ENCODE data around the gene USP6NL. TPM values are rescaled to one million over a fixed set of nuclear protein-coding genes. Genes with fewer than 3 reads are reported as not detected.

USP6NL gene
- total and polyA plus RNA-seq, 10 of the 15 experiments (the other 5 are each of a cell fraction or from before 2014, with no cell fraction given), result 4.0 to 27.7 (median 18.2) TPM

- H3K27ac ChIP-seq (ENCODE audit: control insufficient read depth, insufficient read depth), result peak overlapping the region; percentile 91
- peak; percentile 4; the same call in 2 of the 3 replicates for ATAC-seq
- peak overlapping the region; percentile 92 for H3K9ac ChIP-seq (ENCODE audit: control insufficient read depth, insufficient read depth, low read length)
- CTCF ChIA-PET, result interaction anchor here (0.7 to 2.9 kb wide), 15 partner anchors 7 to 116 kb away, joined by 3 to 13 read pairs (median 5); no protein-coding TSS in a partner anchor
- no peaks in the 10 kb centered on the region for H3K27me3 ChIP-seq (replicated peaks in 1 of 2; ENCODE audit: control insufficient read depth in 2 of 2, insufficient read depth in 2 of 2, low read length in 1 of 2)
- POLR2A ChIA-PET, result interaction anchor here (1.1 to 4.2 kb wide), 7 partner anchors 8 to 77 kb away, joined by 3 to 12 read pairs (median 5); no protein-coding TSS in a partner anchor
- RAD21 ChIA-PET (ENCODE audit: unreplicated experiment), result interaction anchor here (1.0 to 6.0 kb wide), 20 partner anchors 11 to 116 kb away, joined by 3 to 32 read pairs (median 6); no protein-coding TSS in a partner anchor
- no TSS peak for BruUV-seq (replicated peaks)
- H3K79me2 ChIP-seq (ENCODE audit: control insufficient read depth, insufficient read depth, low read length), result peaks cover 74% of the 10 kb centered on the region
- TF ChIP-seq HDGF (IDR thresholded peaks at IDR 0.05) (no peak), SMC3 (IDR thresholded peaks at IDR 0.05; ENCODE audit: borderline replicate concordance, low read length) (no peak), RELB (IDR thresholded peaks at IDR 0.05; ENCODE audit: low read depth) (no peak), EED (IDR thresholded peaks at IDR 0.05; ENCODE audit: low read depth) (0 out of 2 replicates have a peak, but pooled peaks have one; percentile 1)
- H3K36me3 ChIP-seq (ENCODE audit: control insufficient read depth in 2 of 2, insufficient read depth in 2 of 2, low read length in 1 of 2), result no peaks in the 10 kb centered on the region
- H2AFZ ChIP-seq (ENCODE audit: control insufficient read depth, low read depth, low read length), result no peak overlapping the region
- no peak for FAIRE-seq
- no peaks in the 10 kb centered on the region for H3K9me3 ChIP-seq (replicated peaks; ENCODE audit: control insufficient read depth, insufficient read depth, low read length)
- under 1% methylated on average over 7 of the region's 7 CpGs for WGBS (ENCODE audit: insufficient coverage, insufficient replicate concordance, low lambda C conversion rate, missing lambda C conversion rate)
- in situ Hi-C loops (cut with MboI) (no loop called here), intact Hi-C loops (cut with micrococcal nuclease; ENCODE audit: unreplicated experiment) (loop anchor here (2.0 to 10.0 kb wide), 5 partner anchors 54 to 444 kb away; no protein-coding TSS in a partner anchor)
- no peaks in the 10 kb centered on the region for H4K20me1 ChIP-seq (ENCODE audit: control insufficient read depth, insufficient read depth)
- H3K4me1 ChIP-seq (ENCODE audit: control insufficient read depth, insufficient read depth, low read length), result peaks cover 13% of the 10 kb centered on the region
- DNase-seq (ENCODE audit: low read depth, low spot score), result no peak
- H3K4me3 ChIP-seq, result peak overlapping the region; percentile 98
- H3K4me2 ChIP-seq (ENCODE audit: control insufficient read depth, insufficient read depth), result peak overlapping the region; percentile 97
- SMC1A ChIA-PET (ENCODE audit: uncharacterized antibody, unreplicated experiment), result interaction anchor here (0.7 to 4.8 kb wide), 31 partner anchors 9 to 148 kb away, joined by 3 to 57 read pairs (median 10); no protein-coding TSS in a partner anchor
Measured at GRCh38 chr10:11609052-11609451, 2.4 kb downstream of the USP6NL start.

All from GM12878 (cell line).